Mesodermal cell (in vitro differentiated cells): ENCODE data around the gene UNK.
A peak's percentile ranks its signal among the peaks of the same experiment; 100 is the strongest.

Experiments
- H3K27ac ChIP-seq: 2 replicates; pipeline ENCODE4 v1.7.0; 2013; ENCODE audit warnings: mild to moderate bottlenecking, low read depth, low read length, moderate library complexity; ENCODE audit not compliant: severe bottlenecking
- H3K36me3 ChIP-seq: 2 replicates; pipeline ENCODE4 v1.7.1; 2013; ENCODE audit warnings: mild to moderate bottlenecking, low read length, moderate library complexity; ENCODE audit not compliant: control insufficient read depth, insufficient read depth
- H3K4me1 ChIP-seq: one replicate; pipeline ENCODE4 v1.7.1; 2013; ENCODE audit warnings: mild to moderate bottlenecking, low read length; ENCODE audit not compliant: insufficient read depth, control insufficient read depth, poor library complexity, severe bottlenecking
- H3K4me3 ChIP-seq: 2 replicates; pipeline ENCODE4 v1.7.0; 2013; ENCODE audit warnings: low read length, control low read depth, mild to moderate bottlenecking; ENCODE audit not compliant: insufficient read depth, poor library complexity, severe bottlenecking; ENCODE audit errors: extremely low read depth
- H3K9me3 ChIP-seq: 2 replicates; pipeline ENCODE4 v1.7.1; 2013; ENCODE audit warnings: mild to moderate bottlenecking, low read length, moderate library complexity; ENCODE audit not compliant: control insufficient read depth
- WGBS, 2 experiments: methylation state at CpG; one replicate each; pipeline ENCODE4 v1.1.5; 2013; ENCODE audit warnings: missing lambda C conversion rate in 2 of 2; ENCODE audit not compliant: insufficient coverage in 2 of 2; 5-methylcytosine and 5-hydroxymethylcytosine counted together

The UNK gene

GRCh38 chr17:75763613-75764416, 20.8 kb upstream of the UNK start:
- Histone ChIP-seq H3K4me1 (peaks cover 8% of the 10 kb centered on the region), H3K4me3 (peak overlapping the region; percentile 59), H3K27ac (no peak overlapping the region), H3K36me3 (no peaks in the 10 kb centered on the region), H3K9me3 (no peaks in the 10 kb centered on the region)
- WGBS, 2 experiments = 82 to 83% methylated on average over 16 of the region's 16 CpGs

- WGBS, 2 experiments = 20 to 22% methylated on average over 12 to 13 of the region's 14 CpGs
- H3K4me1 ChIP-seq = peaks cover 8% of the 10 kb centered on the region
- no peaks in the 10 kb centered on the region for H3K36me3 ChIP-seq
- H3K9me3 ChIP-seq = no peaks in the 10 kb centered on the region
- H3K27ac ChIP-seq = no peak overlapping the region
- peak overlapping the region; percentile 59 for H3K4me3 ChIP-seq
Observed at GRCh38 chr17:75764417-75764710, 20.2 kb upstream of the UNK start.

GRCh38 chr17:75764711-75765421, 19.7 kb upstream of the UNK start, which contains the start of gene GALK1:
TSS of gene GALK1 (minus strand) at chr17:75765192. CDS start at chr17:75765136, 56 bp downstream.
- Histone ChIP-seq H3K36me3 (no peaks in the 10 kb centered on the region), H3K27ac (no peak within 1 kb of the TSS), H3K9me3 (no peaks in the 10 kb centered on the region), H3K4me3 (peak within 1 kb of the TSS; percentile 59), H3K4me1 (peaks cover 8% of the 10 kb centered on the region)
- WGBS, 2 experiments = 1 to 2% methylated on average over 54 to 56 of the region's 71 CpGs

- no peaks in the 10 kb centered on the region for H3K9me3 ChIP-seq
- WGBS, 2 experiments = 87 to 100% methylated on average over 3 to 4 of the region's 4 CpGs
Observed at GRCh38 chr17:75765981-75766380, 18.6 kb upstream of the UNK start.

GRCh38 chr17:75767881-75768280, 16.7 kb upstream of the UNK start:
- no peaks in the 10 kb centered on the region for H3K9me3 ChIP-seq
- H3K4me3 ChIP-seq = no peak overlapping the region
- 90 to 92% methylated on average over 5 to 6 of the region's 8 CpGs for WGBS, 2 experiments
- no peaks in the 10 kb centered on the region for H3K36me3 ChIP-seq
- peaks cover 14% of the 10 kb centered on the region for H3K4me1 ChIP-seq
- no peak overlapping the region for H3K27ac ChIP-seq

More at GRCh38 chr17:75765981-75766380, 18.6 kb upstream of the UNK start:
- Histone ChIP-seq H3K4me1 (peaks cover 8% of the 10 kb centered on the region), H3K27ac (no peak overlapping the region), H3K36me3 (no peaks in the 10 kb centered on the region), H3K4me3 (no peak overlapping the region)

GRCh38 chr17:75769536-75769935, 15.1 kb upstream of the UNK start:
- no peaks in the 10 kb centered on the region for H3K36me3 ChIP-seq
- H3K4me1 ChIP-seq = peaks cover 7% of the 10 kb centered on the region
- H3K27ac ChIP-seq = no peak overlapping the region
- 93 to 100% methylated on average over 1 to 3 of the region's 3 CpGs for WGBS, 2 experiments
- no peak overlapping the region for H3K4me3 ChIP-seq
- no peaks in the 10 kb centered on the region for H3K9me3 ChIP-seq

GRCh38 chr17:75771334-75772281, 13.0 kb upstream of the UNK start:
- peaks cover 7% of the 10 kb centered on the region for H3K4me1 ChIP-seq
- peak overlapping the region; percentile 23 for H3K27ac ChIP-seq
- no peaks in the 10 kb centered on the region for H3K9me3 ChIP-seq
- no peak overlapping the region for H3K4me3 ChIP-seq
- WGBS, 2 experiments = 84 to 92% methylated on average over 15 to 17 of the region's 17 CpGs
- peaks cover 11% of the 10 kb centered on the region for H3K36me3 ChIP-seq

GRCh38 chr17:75773121-75773807, 11.3 kb upstream of the UNK start:
- Histone ChIP-seq H3K36me3 (peaks cover 27% of the 10 kb centered on the region), H3K27ac (no peak overlapping the region), H3K4me1 (peaks cover 9% of the 10 kb centered on the region), H3K4me3 (no peak overlapping the region), H3K9me3 (no peaks in the 10 kb centered on the region)
- 91 to 93% methylated on average over 9 to 12 of the region's 12 CpGs for WGBS, 2 experiments

- no peak overlapping the region for H3K4me3 ChIP-seq
- no peaks in the 10 kb centered on the region for H3K9me3 ChIP-seq
- peaks cover 9% of the 10 kb centered on the region for H3K4me1 ChIP-seq
- H3K27ac ChIP-seq = no peak overlapping the region
- 86 to 87% methylated on average over 8 to 9 of the region's 15 CpGs for WGBS, 2 experiments
- H3K36me3 ChIP-seq = peaks cover 34% of the 10 kb centered on the region
Observed at GRCh38 chr17:75773808-75774470, 10.7 kb upstream of the UNK start.
